Endothelial cell (in vitro differentiated cells): ENCODE results near the gene DSTYK. TPM values are rescaled to one million over a fixed set of nuclear protein-coding genes. Genes with fewer than 3 reads are reported as not detected.
"Not testable (repeated sequence)": the region's sequence is repeated elsewhere in the genome, so short reads cannot be mapped to it uniquely, and the experiment has no call there.

Experiments
- DNase-seq: peaks from one replicate; pipeline ENCODE4 v3.0.0; 2021; ENCODE audit warnings: low spot score
- H3K27ac Mint-ChIP-seq: one replicate; pipeline ENCODE4 v1.8.0; 2021; ENCODE audit warnings: mixed read lengths, inconsistent platforms; ENCODE audit not compliant: unreplicated experiment
- H3K27me3 Mint-ChIP-seq: one replicate; pipeline ENCODE4 v1.8.0; 2021; ENCODE audit warnings: mild to moderate bottlenecking, moderate library complexity, mixed read lengths, inconsistent platforms; ENCODE audit not compliant: unreplicated experiment
- H3K36me3 Mint-ChIP-seq: one replicate; pipeline ENCODE4 v1.8.0; 2021; ENCODE audit warnings: mild to moderate bottlenecking, low read depth, mixed read lengths, inconsistent platforms; ENCODE audit not compliant: unreplicated experiment
- H3K4me1 Mint-ChIP-seq: one replicate; pipeline ENCODE4 v1.8.0; 2021; ENCODE audit warnings: mild to moderate bottlenecking, mixed read lengths, inconsistent platforms; ENCODE audit not compliant: unreplicated experiment
- H3K4me3 Mint-ChIP-seq: one replicate; pipeline ENCODE4 v1.8.0; 2021; ENCODE audit warnings: mild to moderate bottlenecking, mixed read lengths, inconsistent platforms; ENCODE audit not compliant: unreplicated experiment
- H3K9me3 Mint-ChIP-seq: one replicate; pipeline ENCODE4 v1.8.0; 2021; ENCODE audit warnings: mixed read lengths, inconsistent platforms; ENCODE audit not compliant: unreplicated experiment
- CTCF ChIP-seq: fragments of 200-600 bp; sonication (generic); IDR thresholded peaks from one replicate; pipeline ENCODE4 v1.5.0; 2021; ENCODE audit warnings: antibody characterized with exemption; ENCODE audit not compliant: unreplicated experiment
- total RNA-seq: library from RNA; stranded (reverse); fragmentation: NEBNext Ultra II Directional; extraction: Animal tissue kit (Norgen Biotek cat#: 25700); gene quantifications from one replicate; pipeline ENCODE4 v1.2.1, GENCODE V29; 2021; ENCODE audit not compliant: unreplicated experiment

DSTYK gene
- total RNA-seq, 1 donor from 2014 or later: 12.2 TPM

GRCh38 chr1:205235951-205236350, 24.4 kb upstream of the DSTYK start:
- no peak for DNase-seq
- Mint-ChIP-seq H3K36me3 (no peaks in the 10 kb centered on the region), H3K27ac (no peak overlapping the region), H3K27me3 (peaks cover 4% of the 10 kb centered on the region), H3K9me3 (no peaks in the 10 kb centered on the region), H3K4me1 (peaks cover 35% of the 10 kb centered on the region), H3K4me3 (no peak overlapping the region)
- TF ChIP-seq CTCF: no peak

GRCh38 chr1:205233986-205234385, 22.5 kb upstream of the DSTYK start:
- not testable (repeated sequence) for H3K36me3 Mint-ChIP-seq, H3K27ac Mint-ChIP-seq, H3K9me3 Mint-ChIP-seq, DNase-seq, H3K4me3 Mint-ChIP-seq, H3K27me3 Mint-ChIP-seq
- H3K4me1 Mint-ChIP-seq: peaks cover 41% of the 10 kb centered on the region

GRCh38 chr1:205232945-205233397, 21.5 kb upstream of the DSTYK start:
- H3K27ac Mint-ChIP-seq: no peak overlapping the region
- DNase-seq: no peak
- H3K27me3 Mint-ChIP-seq: peaks cover 6% of the 10 kb centered on the region
- H3K9me3 Mint-ChIP-seq: no peaks in the 10 kb centered on the region
- peaks cover 3% of the 10 kb centered on the region for H3K36me3 Mint-ChIP-seq
- no peak overlapping the region for H3K4me3 Mint-ChIP-seq
- no peak for TF ChIP-seq CTCF
- H3K4me1 Mint-ChIP-seq: peaks cover 39% of the 10 kb centered on the region

GRCh38 chr1:205232127-205232820, 20.8 kb upstream of the DSTYK start:
- Mint-ChIP-seq H3K4me1 (peaks cover 34% of the 10 kb centered on the region), H3K27ac (no peak overlapping the region), H3K4me3 (no peak overlapping the region)

GRCh38 chr1:205230982-205231381, 19.5 kb upstream of the DSTYK start:
- Mint-ChIP-seq H3K4me3 (no peak overlapping the region), H3K36me3 (peaks cover 3% of the 10 kb centered on the region), H3K4me1 (peaks cover 36% of the 10 kb centered on the region), H3K27me3 (peaks cover 8% of the 10 kb centered on the region), H3K9me3 (no peaks in the 10 kb centered on the region), H3K27ac (no peak overlapping the region)
- TF ChIP-seq CTCF: no peak
- DNase-seq: no peak

More at GRCh38 chr1:205232127-205232820, 20.8 kb upstream of the DSTYK start:
- H3K36me3 Mint-ChIP-seq: peaks cover 3% of the 10 kb centered on the region
- H3K27me3 Mint-ChIP-seq: peaks cover 6% of the 10 kb centered on the region
- no peaks in the 10 kb centered on the region for H3K9me3 Mint-ChIP-seq
- no peak for TF ChIP-seq CTCF
- no peak for DNase-seq
